Vagina (tissue), 2 donors: ENCODE data around the gene ISX. TPM values are rescaled to one million over a fixed set of nuclear protein-coding genes. Genes with fewer than 3 reads are reported as not detected.
A peak's percentile ranks its signal among the peaks of the same experiment; 100 is the strongest.

ENCODE experiments used
- DNase-seq, 2 donors: peaks; one replicate each; pipeline ENCODE4 v3.0.0-alpha.2; 2017; ENCODE audit errors: extremely low spot score in 2 of 2
- H3K27ac ChIP-seq: fragments of 200-600 bp; sonication (generic); one replicate; pipeline ENCODE4 v1.5.1; 2019
- H3K27me3 ChIP-seq: fragments of 200-600 bp; sonication (generic); one replicate; pipeline ENCODE4 v1.5.1; 2019
- H3K36me3 ChIP-seq, 2 donors: fragments of 200-600 bp; sonication (generic); one replicate each; pipeline ENCODE4 v1.5.1; 2017 to 2019
- H3K4me1 ChIP-seq: fragments of 200-600 bp; sonication (generic); one replicate; pipeline ENCODE4 v1.5.1; 2019
- H3K4me3 ChIP-seq, 2 donors: fragments of 200-600 bp; sonication (generic); 1 replicate in 1 of 2; 2 replicates in 1 of 2; pipeline ENCODE4 v1.5.1; 2016 to 2019
- H3K9me3 ChIP-seq: fragments of 200-600 bp; sonication (generic); one replicate; pipeline ENCODE4 v1.5.1; 2019
- CTCF ChIP-seq, 3 experiments: fragments of 450-650 bp in 2 of 3; fragments of 200-600 bp in 1 of 3; sonication (generic) in 1 of 3; IDR thresholded peaks; one replicate each; pipeline ENCODE4 v1.5.1; 2017 to 2019; ENCODE audit warnings: antibody characterized with exemption in 3 of 3, mild to moderate bottlenecking in 2 of 3, moderate library complexity in 2 of 3
- POLR2A ChIP-seq, 2 donors: fragments of 450-650 bp; IDR thresholded peaks; one replicate each; pipeline ENCODE4 v1.6.1; 2017; ENCODE audit warnings: antibody characterized with exemption in 2 of 2, mild to moderate bottlenecking in 2 of 2, moderate library complexity in 2 of 2
- POLR2AphosphoS5 ChIP-seq, 2 donors: sonication (generic); formaldehyde crosslinking; IDR thresholded peaks; one replicate each; pipeline ENCODE4 v1.9.0; 2017; ENCODE audit warnings: antibody characterized with exemption in 2 of 2, mild to moderate bottlenecking in 2 of 2, low read depth in 1 of 2; ENCODE audit not compliant: insufficient read depth in 1 of 2
- intact Hi-C: fragments of 100-400 bp; cut with DNase I; formaldehyde crosslinking; loops from one replicate; pipeline ENCODE4 v1.15.1; 2023
- total RNA-seq: library from RNA; depleted of rRNA; stranded (reverse); fragments of >200 nt; gene quantifications from one replicate; pipeline ENCODE4 v1.2.3, GENCODE V29; 2016

ISX gene
- not detected for total RNA-seq

- no peak for DNase-seq
Measured at GRCh38 chr22:35065796-35066218, at the start of gene ISX. Gene ISX (plus strand): TSS chr22:35066158. CDS start chr22:35067088, 930 bp downstream.

GRCh38 chr22:35016909-35017308, 49.0 kb upstream of the ISX start:
- no peak overlapping the region for H3K4me3 ChIP-seq
- H3K36me3 ChIP-seq, result no peaks in the 10 kb centered on the region
- TF ChIP-seq POLR2A (IDR thresholded peaks at IDR 0.05) (no peak), CTCF (IDR thresholded peaks at IDR 0.05) (no peak), POLR2AphosphoS5 (IDR thresholded peaks at IDR 0.05; ENCODE audit: insufficient read depth in 1 of 2, low read depth in 1 of 2) (no peak)
- intact Hi-C loops, result no loop called here
- H3K27ac ChIP-seq, result no peak overlapping the region
- DNase-seq, result no peak
- no peaks in the 10 kb centered on the region for H3K27me3 ChIP-seq
- no peaks in the 10 kb centered on the region for H3K4me1 ChIP-seq
- H3K9me3 ChIP-seq, result no peaks in the 10 kb centered on the region

More at GRCh38 chr22:35065796-35066218, at the start of gene ISX:
- Histone ChIP-seq H3K4me1 (no peaks in the 10 kb centered on the region), H3K4me3 (no peak within 1 kb of the TSS), H3K36me3 (no peaks in the 10 kb centered on the region), H3K27ac (no peak within 1 kb of the TSS), H3K27me3 (no peaks in the 10 kb centered on the region), H3K9me3 (no peaks in the 10 kb centered on the region)
- TF ChIP-seq POLR2A (IDR thresholded peaks at IDR 0.05) (no peak), POLR2AphosphoS5 (IDR thresholded peaks at IDR 0.05; ENCODE audit: insufficient read depth in 1 of 2, low read depth in 1 of 2) (no peak), CTCF (IDR thresholded peaks at IDR 0.05) (no peak)
- intact Hi-C loops, result no loop called here

- Histone ChIP-seq H3K27me3 (no peaks in the 10 kb centered on the region), H3K4me3 (no peak overlapping the region), H3K36me3 (no peaks in the 10 kb centered on the region), H3K27ac (no peak overlapping the region), H3K9me3 (no peaks in the 10 kb centered on the region), H3K4me1 (peaks cover 2% of the 10 kb centered on the region)
- DNase-seq, result no peak
- intact Hi-C loops, result no loop called here
- no peak for TF ChIP-seq POLR2A (IDR thresholded peaks at IDR 0.05)
- no peak for TF ChIP-seq POLR2AphosphoS5 (IDR thresholded peaks at IDR 0.05; ENCODE audit: insufficient read depth in 1 of 2, low read depth in 1 of 2)
- TF ChIP-seq CTCF (IDR thresholded peaks at IDR 0.05), result no peak
Measured at GRCh38 chr22:35018995-35019394, 47.0 kb upstream of the ISX start.

GRCh38 chr22:35020517-35020916, 45.4 kb upstream of the ISX start:
- Histone ChIP-seq H3K36me3 (no peaks in the 10 kb centered on the region), H3K9me3 (no peaks in the 10 kb centered on the region), H3K27ac (no peak overlapping the region), H3K4me3 (no peak overlapping the region), H3K27me3 (no peaks in the 10 kb centered on the region), H3K4me1 (peaks cover 6% of the 10 kb centered on the region)
- TF ChIP-seq POLR2A (IDR thresholded peaks at IDR 0.05), result no peak
- no peak for TF ChIP-seq CTCF (IDR thresholded peaks at IDR 0.05)
- DNase-seq, result no peak
- intact Hi-C loops, result no loop called here

GRCh38 chr22:35021161-35021560, 44.8 kb upstream of the ISX start:
- H3K27me3 ChIP-seq, result no peaks in the 10 kb centered on the region
- H3K4me1 ChIP-seq, result peaks cover 6% of the 10 kb centered on the region
- H3K27ac ChIP-seq, result no peak overlapping the region
- intact Hi-C loops, result no loop called here
- no peaks in the 10 kb centered on the region for H3K36me3 ChIP-seq
- H3K9me3 ChIP-seq, result no peaks in the 10 kb centered on the region
- TF ChIP-seq CTCF (IDR thresholded peaks at IDR 0.05) (no peak), POLR2AphosphoS5 (IDR thresholded peaks at IDR 0.05; ENCODE audit: insufficient read depth in 1 of 2, low read depth in 1 of 2) (peak; percentile 39 to 47)
- no peak for DNase-seq
- no peak overlapping the region for H3K4me3 ChIP-seq
